Peyer's patch (tissue), 4 donors: Measurements from ENCODE around the gene OXT.

Experiments
- POLR2A ChIP-seq, 2 donors: fragments of 450-650 bp; IDR thresholded peaks; one replicate each; pipeline ENCODE4 v1.5.1; 2017; ENCODE audit warnings: antibody characterized with exemption in 2 of 2, mild to moderate bottlenecking in 2 of 2, moderate library complexity in 2 of 2
- TF ChIP-seq, protein P1 (sequence below), 6 experiments: fragments of 450-650 bp in 4 of 6; fragments of 200-600 bp in 2 of 6; sonication (generic) in 1 of 6; IDR thresholded peaks; one replicate each; pipeline ENCODE4 v1.5.1; 2017 to 2019; ENCODE audit warnings: antibody characterized with exemption in 6 of 6, mild to moderate bottlenecking in 3 of 6, moderate library complexity in 1 of 6

DNA sequence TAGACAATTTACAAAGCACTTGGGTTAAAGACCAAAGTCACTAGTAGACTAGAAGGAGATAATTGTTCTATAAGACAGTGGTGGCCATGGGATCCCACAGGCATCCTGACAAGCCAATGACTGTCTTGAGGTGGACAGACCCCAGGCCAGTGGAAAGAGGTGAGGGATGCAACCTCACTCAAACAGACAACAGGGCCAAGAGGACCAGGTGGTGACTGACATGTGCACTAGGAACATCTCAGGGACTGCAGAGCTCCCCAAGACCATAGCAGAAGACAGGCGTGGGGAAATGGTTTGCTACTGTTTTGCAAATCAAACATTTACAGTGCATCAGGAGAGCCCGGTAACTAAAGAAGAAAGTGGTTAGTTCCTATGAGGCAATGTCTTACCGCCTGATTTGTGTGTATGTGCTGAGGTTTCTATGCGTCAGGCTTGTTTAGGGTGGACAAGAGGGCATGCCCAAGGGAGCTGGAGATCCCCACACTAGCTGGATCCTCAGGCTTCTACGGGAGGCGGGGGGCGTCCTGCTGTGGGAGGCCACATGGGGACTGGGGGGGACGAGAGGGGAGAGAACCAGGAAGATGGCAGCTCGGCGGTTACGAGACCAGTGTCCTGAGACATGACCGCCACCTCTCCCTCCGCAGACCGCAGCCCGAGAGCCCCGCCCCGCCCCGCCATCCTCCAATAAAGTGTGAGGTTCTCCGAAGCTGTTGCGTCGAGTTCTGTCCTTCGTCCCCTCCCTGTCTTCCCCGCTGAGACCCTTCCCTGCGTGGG, 26.2 kb upstream of the OXT start:
- TF ChIP-seq, protein P1, sequence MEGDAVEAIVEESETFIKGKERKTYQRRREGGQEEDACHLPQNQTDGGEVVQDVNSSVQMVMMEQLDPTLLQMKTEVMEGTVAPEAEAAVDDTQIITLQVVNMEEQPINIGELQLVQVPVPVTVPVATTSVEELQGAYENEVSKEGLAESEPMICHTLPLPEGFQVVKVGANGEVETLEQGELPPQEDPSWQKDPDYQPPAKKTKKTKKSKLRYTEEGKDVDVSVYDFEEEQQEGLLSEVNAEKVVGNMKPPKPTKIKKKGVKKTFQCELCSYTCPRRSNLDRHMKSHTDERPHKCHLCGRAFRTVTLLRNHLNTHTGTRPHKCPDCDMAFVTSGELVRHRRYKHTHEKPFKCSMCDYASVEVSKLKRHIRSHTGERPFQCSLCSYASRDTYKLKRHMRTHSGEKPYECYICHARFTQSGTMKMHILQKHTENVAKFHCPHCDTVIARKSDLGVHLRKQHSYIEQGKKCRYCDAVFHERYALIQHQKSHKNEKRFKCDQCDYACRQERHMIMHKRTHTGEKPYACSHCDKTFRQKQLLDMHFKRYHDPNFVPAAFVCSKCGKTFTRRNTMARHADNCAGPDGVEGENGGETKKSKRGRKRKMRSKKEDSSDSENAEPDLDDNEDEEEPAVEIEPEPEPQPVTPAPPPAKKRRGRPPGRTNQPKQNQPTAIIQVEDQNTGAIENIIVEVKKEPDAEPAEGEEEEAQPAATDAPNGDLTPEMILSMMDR (IDR thresholded peaks at IDR 0.05) = no peak
- no peak for TF ChIP-seq POLR2A (IDR thresholded peaks at IDR 0.05)
